T-helper 1 cell (primary cell): ENCODE results near the gene PTGES3L.

Experiments
- DNase-seq, 5 donors: peaks; one replicate each; pipeline ENCODE4 v3.0.0-alpha.2; 2012 to 2020
- total RNA-seq, 4 donors: gene quantifications; one replicate each; lab custom pipeline; 2026; lab: John Stamatoyannopoulos, UW

Gene PTGES3L
- 0 reads per million in 4 donors for total RNA-seq

DNA sequence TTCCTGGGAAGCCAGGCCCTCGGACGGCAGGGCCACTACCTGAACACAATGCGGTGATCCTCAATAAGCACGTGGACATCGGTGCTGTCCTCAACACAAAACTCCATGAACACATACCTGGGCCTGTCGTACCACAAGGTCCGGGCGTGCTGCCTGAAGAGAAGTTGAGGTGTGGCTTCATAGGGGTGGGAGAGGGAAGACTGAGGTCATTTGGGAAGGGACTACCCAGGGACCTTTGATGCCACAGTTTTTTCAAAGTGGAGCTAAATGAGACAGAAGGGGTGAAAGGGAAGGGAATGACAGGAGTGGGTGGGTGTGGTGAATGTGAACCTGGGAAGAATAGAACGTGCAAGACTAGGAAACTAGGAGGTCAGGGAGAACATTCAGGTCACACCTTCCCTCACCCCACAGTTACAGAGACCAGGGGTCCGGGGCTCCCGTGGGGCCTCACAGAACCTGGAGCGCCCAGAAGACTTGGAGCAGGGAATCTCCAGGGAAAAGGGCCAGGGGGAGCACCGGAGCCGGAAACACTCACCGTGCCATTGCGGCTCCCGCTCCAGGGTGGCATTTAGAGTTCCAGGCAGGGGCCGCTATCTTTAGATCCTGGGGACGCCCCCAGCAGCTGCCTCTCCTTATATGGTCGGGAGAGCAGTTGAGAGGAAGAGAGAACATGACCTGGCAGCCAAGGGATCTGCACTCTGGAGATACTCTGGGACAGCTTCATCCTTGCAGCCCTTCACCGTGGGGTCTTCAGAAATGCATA is at the start of gene PTGES3L:
Gene PTGES3L, minus strand, starts transcription at position 570 of the 763 bp plus-strand sequence. Its CDS starts 27 bp downstream, at position 543.
- DNase-seq, result peak in 2 of 5 donors; percentile 7 to 8

DNA sequence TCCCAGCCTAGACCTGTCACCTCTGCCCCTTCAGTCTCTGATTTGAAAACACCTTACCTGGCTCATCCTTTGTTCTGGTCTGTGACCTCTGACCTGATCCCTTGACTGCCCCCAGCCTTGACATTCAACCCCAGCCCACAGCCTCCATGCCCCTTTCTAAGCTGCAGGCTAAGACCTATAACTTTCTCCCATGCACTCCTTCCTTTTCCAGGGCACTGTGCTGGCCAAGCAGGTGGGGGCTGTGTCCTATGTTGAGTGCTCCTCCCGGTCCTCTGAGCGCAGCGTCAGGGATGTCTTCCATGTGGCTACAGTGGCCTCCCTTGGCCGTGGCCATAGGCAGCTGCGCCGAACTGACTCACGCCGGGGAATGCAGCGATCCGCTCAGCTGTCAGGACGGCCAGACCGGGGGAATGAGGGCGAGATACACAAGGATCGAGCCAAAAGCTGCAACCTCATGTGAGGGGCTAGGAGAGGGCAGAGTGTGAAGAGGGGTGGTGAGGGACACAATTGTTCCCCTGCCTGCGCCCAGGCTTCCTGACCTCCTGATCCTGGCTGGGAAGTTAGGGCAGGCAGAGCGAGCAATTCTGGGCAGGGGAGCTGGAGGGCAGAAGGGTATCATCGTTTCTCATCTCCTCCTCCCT is 48.5 kb upstream of the PTGES3L start:
- DNase-seq, result no peak

DNA sequence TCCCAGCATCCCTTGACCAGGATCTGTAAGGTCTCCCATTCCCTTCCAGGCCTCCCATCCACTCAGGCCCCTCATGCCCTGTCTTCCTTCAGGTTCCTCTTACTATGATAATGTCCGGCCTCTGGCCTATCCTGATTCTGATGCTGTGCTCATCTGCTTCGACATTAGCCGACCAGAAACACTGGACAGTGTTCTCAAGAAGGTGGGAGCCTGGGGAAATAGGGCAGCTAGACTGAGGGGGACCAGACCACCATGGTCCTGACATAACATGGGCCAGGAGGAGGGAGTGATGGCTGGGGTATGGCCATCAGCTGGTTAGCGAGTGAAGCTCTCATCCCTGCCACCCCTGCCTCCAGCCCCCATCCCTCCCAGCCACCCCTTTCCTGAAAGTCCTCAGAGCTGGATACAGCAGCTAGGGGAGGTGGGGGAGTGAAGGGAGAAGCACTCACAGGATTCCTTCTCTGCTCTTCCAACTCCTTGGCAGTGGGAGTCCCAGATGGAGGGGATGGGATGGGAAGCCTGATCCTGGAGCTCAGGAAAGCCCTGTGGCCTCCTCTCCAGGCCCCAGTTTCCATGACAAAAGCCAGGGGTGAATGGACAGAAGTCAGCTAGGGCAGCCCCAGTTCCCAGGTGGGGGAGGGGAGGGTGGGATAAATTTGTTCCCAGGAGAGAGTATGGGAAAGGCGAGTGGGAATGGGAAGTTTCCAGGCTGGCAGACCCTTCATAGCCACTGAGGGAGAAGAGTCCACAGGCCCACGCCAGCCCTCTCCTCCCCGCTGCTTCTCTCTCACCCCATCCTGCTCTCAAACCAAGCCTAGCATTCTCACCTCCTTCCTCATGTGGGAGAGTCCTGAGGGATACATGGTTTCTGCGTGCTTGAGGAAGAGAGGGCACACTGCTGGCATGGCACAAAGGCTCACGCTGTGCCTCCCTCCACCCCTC is 47.5 kb upstream of the PTGES3L start:
- no peak for DNase-seq

DNA sequence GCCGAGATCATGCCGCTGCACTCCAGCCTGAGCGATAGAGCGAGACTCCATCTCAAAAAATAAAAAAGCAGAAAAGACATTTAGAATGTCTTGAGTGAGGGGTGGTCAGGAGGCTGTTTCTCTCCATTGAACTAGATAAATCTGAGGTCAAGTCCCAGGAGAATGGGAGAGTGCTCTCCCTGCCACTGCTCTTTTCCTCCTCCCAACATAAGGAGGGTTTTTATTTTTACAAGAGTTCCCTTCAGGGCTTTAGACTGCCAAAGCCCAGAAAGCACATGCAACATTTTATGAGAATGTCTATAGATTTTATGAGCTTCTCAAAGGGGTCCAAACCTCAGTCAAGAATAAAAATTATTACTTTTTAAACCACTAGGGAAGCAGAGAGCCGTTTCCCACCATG is 46.7 kb upstream of the PTGES3L start:
- no peak for DNase-seq

DNA sequence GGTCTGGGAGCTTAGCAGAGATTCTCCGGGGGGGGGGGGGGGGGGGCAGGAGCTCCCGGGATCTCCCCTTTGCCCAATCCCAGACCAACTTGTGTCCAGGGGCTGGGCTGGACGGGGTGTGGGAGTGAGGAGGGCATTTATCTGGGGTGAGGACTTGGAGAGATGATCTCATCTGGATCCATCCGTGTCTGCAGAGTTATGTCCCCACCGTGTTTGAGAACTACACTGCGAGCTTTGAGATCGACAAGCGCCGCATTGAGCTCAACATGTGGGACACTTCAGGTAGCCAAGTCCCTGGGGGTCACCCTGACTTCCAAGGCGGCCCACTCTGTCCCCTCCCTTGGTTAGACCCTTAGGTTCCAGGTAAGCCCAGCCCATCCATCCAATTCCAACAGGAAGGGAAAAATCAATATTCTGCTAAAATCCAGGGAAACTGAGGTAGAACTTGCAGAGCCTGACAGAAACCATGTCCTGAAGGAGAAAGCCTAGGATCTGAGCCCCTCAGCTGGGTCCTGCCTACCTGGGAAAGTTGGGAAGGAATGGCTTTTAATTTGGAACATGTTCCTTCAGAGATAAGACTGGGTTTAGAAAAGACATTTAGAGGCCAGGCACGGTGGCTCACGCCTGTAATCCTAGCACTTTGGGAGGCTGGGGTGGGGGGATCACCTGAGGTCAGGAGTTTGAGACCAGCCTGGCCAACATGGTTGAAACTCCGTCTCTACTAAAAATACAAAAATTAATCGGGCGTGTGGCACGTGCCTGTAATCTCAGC is 46.1 kb upstream of the PTGES3L start:
- DNase-seq, result no peak

DNA sequence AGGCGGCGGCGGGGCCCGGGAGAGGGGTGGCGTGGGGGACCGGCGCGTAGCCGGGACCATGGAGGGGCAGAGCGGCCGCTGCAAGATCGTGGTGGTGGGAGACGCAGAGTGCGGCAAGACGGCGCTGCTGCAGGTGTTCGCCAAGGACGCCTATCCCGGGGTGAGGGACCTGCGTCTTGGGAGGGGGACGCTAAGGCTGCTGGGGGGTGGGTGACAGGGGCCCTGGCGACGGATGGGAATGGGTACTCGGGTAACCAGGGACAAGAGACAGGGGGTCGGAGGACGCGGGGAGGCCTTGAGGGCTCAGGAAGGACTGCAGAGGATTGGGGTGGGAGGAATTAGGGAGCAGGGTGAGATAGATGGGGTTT is 45.4 kb upstream of the PTGES3L start:
- DNase-seq, result no peak

DNA sequence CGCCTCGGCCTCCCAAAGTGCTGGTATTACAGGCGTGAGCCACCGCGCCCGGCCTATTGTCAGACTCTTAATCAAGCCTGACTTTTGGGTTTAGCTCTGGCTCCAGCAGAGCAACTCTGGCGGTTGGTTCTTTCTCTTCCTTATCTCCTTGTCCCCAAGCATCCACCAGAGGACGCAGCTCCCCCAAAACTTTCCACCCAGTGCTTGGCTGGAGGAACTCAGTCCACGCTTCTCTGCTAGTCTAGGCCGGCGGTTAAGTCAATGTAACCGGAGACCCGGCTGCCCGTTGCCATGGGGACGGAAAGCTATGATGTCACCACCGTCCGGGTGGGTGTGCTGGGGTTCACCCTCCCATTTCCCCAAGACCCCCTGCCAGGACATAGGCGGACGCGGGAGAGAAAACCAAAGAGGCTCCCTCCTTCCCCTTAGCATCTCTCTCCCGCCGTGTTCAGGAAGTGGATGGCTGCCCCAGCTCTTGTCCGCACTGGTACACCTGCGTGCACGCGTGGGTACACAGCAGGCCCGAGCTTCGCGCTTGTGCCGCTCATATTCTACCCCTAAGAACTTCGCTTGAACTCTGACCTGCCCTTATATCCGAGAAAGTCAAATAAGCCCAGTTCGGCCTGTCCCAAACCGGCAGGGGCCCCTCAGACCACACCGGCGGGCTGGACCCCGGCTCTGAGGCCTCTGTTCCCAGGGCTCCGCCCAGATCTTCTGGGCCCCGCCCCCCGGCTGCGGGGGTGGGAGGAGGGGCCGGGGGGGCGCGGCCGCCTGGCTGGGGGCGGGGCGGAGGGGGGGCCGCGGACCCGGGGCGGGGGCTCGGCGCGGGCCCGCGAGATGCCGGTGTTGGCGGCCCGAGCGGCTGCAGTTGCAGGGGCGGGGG is 44.8 kb upstream of the PTGES3L start, which contains the start of gene RND2:
Gene RND2, plus strand, starts transcription at position 825 of the 883 bp plus-strand sequence. CDS start 117 bp downstream, outside the sequence.
- DNase-seq, result peak; percentile 51 to 77 (median 73)

DNA sequence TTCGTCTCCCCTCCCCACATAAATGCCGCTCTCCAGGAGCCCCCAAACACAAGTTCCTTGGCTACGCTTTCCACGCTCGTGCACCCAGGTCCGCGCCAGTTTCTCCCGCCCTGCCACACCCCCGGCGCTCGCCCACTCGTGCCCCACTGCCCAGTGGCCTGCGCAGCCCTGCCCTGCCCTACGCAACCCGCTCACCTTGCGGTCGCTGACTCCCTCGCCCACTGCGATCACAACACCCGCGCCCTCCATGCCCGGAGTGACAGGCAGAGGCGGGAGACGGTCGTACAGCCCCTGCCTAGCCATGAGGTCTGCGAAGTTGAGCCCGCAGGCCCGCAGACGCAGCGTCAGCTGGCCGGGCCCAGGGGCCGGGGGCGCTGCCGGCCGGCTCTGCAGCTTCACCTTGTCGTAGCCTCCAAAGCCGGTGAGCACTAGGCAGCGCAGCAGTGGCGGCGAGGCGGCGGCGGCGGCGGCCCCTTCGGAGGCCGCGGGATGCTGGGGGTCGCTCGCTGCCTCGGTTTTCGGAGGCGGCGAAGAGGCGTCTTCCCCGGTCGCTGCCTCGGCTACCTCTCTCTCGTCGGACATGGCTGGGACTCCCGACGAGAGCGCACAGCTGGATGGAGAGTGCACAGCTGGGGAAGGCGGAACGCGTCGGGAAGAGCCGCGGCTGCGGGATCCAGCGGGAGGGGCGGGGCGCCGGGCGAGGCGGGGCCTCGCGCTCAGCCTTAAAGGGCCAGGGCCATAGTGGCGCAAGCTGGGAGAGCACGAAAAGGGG is 42.0 kb upstream of the PTGES3L start, which contains the start of gene VAT1:
Gene VAT1, minus strand, starts transcription at position 645 of the 772 bp plus-strand sequence. Its CDS starts 63 bp downstream, at position 582.
- peak; percentile 38 to 66 (median 59) for DNase-seq

DNA sequence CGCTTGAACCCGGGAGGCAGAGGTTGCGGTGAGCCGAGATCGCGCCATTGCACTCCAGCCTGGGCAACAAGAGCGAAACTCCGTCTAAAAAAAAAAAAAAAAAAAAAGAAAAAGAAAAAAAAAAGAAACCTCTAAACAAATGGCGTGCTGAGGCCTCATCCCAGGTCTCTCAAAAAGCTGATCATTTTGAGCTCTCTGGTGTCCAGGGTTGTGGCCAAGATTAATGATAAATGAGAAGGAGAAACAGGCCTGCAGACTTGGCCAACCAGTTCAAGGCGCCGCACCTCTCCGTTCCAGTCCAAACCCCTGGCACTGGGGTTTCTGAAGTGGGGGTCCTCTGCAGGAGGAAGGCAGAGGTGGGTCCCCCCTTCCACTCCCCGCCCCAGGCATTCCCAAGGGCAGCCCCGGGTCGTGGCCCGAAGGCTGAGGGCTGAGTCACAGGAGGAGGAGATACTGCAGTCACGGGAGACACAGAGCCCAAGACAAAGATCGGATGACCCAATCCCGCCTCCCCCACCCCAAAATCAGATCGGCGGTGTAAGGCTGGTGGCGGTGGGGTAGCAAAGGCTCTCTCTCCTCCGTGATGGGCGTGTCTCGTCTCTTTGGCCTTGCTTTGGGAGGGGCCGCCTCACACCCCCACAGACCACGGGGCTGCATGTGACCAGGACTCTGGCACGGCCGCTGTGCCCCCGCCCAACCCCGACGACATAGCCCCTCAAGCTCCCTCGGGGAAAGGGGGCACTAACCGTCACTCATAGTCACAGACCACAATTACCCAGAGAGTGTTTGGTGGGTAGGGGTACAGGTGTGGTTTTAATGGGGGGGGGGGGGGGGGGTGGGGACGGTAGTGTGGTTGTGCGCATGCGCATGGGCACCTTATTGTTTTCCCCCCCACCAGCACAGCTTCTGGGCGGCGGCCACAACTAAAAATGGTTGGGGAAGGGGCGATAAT is 41.2 kb upstream of the PTGES3L start:
- peak in 2 of 5 donors; percentile 22 to 30 for DNase-seq

DNA sequence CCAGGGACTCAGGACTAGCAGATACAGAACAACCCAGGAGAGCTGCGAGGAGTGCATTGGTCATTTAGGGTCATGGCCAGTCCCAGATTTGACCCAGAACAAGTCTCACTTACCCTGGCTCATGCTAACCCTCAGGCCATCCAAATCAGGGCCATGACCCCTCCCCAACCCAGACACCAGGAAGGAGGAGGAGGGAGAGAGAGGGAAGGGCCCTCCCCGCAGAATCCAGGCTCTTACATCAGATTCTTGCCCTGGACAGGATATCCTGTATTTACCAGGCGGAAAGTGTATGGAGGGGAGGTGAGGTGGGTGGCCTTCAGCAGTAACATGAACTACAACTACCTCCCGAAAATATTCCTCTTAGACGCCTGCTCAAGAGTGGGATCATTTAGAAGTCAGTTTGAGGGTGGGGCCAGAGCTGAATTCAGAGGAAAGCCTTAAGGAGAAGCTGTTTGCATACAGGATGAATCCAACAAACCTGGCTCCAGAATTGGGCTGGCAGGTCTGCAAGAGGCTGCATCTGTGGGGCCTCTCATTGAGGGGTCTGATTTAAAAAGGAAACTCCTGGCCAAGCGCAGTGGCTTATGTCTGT is 40.2 kb upstream of the PTGES3L start:
- no peak for DNase-seq

DNA sequence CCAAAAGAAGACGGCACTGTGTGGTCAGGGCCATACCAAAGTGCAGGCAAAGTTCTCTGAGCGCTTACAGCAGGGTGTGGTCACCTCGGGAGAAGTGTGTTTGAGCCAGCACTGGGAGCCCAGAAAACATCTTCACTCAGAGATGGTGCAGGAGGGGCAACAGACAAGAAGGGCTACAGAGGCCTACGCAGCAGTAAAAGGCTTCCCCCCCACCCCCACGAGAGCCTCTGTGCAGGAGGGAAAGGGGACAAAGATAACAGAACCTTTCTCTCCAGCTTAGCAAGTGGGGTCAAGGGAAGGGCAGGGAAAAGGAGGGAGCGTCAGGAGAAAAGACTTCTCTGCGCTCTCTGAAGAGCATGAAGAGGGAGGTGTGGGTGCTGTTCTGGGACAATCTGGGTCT is 39.5 kb upstream of the PTGES3L start:
- no peak for DNase-seq

DNA sequence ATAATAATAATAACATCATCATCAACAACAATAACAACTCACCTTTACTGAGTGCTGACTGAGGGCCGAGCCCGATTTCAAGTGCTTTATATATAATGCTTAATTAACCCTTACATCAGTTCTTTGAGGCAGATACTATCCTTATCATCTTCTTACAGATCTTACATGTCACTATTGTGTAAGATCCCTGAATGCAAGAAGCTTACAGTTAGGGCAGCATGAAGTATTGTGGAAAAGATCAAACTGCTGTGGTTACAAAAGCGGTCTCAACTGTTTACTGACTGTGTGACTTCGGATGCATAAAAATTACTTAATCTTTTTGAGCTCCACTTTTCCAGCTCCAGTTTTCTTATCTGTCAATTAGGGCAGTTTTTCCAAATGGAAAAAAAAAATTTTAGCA is 39.1 kb upstream of the PTGES3L start:
- DNase-seq, result no peak

DNA sequence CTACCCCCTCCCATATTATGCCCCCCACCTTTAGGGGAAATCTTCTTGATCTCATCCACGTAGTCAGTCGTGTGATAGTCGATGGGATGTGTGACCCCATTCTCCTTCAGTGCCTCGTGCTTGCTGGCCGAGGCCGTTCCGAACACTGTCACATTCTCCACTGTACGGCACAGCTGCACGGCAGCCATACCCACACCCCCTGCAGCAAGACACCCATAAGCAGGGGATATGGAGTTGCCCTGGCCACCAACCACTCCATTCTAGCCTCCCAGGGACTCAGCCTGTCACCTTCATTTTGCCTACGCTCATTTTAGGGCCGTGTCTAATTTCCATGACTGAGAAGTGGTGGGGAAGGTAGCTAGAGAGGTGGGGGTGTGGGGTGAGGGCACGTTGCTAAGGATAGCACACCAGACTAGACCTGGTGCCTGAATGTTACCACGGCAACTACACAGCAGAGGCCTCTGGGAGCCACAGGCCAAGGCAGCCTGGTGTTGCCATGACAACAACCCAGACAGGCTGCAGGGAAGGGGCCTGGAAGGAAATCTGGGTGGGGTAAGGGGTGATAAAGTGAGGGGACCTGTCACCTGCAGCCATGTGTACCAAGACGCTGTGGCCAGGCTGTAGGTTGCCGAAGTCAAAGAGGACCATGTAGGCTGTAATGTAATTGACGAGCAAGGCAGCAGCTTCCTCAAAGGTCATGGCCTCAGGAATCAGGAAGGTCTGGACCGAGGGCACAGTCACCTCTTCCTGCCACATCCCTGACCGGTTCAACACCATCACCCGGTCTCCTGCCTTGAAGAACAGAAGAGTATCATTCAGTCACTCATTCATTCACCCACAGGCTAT is 38.4 kb upstream of the PTGES3L start:
- peak in 3 of 5 donors; percentile 17 to 57 (median 37) for DNase-seq

DNA sequence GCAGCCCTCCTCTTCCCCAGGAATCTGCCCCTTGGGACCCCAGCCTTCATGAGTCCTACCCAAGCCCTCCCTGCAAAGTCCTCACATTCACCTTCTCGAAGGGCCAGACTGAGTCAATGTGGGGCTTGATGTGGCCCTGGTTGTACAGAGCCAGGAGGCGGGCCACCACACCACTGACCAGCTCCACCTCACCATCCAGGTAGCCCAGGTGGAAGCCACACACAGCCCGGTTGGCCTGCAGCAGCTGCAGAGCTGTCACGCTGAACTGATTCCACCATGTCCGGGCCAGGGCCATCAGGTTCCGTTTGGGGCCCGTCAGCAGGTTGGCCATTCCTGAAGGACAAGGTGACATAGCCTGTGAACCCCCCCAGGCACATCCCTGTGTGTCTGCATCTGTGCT is 36.3 kb upstream of the PTGES3L start:
- DNase-seq, result no peak

DNA sequence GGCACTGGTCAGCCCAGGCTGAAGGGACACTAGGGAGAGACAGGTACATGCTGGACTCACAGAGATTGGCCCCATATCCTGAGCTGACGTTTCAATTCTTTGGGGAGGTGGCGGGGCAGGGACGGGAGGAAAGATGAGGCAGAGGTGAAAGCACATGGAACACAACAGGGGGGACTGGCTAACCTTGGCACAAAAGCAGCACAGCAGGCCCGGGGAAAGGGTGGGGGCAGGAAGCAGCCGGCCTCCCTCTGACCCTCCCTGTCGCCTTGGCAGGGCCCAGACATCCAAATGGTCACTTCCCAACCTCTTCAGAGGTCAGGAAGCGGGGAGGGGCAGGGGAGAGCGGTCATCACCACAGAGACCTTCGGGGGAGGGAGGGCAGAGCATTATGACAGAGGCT is 35.7 kb upstream of the PTGES3L start:
- no peak for DNase-seq

DNA sequence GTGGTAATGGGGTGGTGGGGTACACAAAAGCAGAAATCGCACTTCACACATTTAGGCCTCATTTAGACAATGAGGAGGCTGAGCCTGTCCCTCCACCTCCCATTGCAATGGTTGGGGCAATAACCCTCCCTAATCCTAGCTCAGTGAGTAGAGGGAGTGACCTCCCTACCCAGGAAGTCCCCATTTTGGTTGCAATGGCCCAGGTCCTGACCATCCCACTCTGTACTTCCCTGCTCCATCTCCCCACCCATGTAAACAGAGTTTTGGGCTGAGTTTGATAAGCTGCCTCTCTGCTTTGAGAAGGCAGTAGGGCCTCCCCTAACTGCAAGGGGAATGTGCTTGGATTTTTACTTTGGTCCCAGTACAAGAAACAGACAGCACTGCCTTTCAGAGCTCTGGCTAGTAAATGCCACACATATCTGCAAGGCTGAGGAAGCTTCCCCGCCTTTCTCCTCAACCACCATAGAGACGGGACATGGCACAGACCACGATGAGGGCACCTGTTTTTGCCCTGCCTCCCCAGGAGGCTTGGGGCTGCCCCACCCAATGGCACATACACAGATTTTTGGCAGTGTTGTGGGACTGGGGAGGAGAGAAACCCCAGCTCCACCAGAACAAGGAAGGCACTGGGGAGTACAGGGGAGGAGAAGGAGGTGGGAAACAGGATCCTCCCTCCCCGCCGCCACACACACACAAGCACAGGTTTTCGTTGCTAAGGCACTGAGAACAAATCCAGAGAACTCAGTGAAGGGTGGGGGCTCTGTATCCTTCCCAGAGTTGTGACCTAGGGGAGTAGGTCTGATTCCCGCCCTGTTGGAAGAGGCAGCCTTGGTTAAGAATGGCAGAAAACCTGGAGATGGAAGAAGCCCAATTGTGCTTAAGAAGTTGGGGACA is 35.0 kb upstream of the PTGES3L start:
- DNase-seq, result no peak
